Islet of Langerhans (tissue), 1 donor: Measurements from ENCODE around the gene MIER2.
"Not testable (repeated sequence)": the region's sequence is repeated elsewhere in the genome, so short reads cannot be mapped to it uniquely, and the experiment has no call there.

Experiments used
- FAIRE-seq: peaks from one replicate; lab custom pipeline; 2011; peaks lifted over from hg19 to GRCh38; lab: Jason Lieb, UNC

Gene MIER2

GRCh38 chr19:283395-283794, 61.2 kb downstream of the MIER2 start:
- no peak for FAIRE-seq

DNA sequence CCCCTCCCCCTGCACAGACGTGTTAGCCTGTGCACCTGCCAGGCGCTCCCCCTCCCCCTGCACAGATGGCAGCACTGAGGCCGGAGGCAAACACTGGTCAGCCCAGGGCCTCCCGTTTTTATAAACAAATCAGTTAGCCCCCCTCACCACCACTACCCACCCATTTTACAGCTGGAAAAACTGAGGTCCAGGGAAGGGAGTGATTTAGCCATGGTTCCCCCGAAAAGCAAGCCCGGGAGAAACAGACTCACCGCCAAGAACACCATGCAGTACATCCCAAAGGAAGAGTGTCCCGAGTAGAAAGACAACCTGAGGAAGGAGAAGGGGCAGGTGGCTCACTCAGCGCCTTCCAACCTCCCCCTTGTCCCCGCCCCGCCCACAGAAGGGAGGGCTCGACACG, 62.1 kb downstream of the MIER2 start:
- FAIRE-seq, result no peak

GRCh38 chr19:281992-282391, 62.6 kb downstream of the MIER2 start:
- no peak for FAIRE-seq

DNA sequence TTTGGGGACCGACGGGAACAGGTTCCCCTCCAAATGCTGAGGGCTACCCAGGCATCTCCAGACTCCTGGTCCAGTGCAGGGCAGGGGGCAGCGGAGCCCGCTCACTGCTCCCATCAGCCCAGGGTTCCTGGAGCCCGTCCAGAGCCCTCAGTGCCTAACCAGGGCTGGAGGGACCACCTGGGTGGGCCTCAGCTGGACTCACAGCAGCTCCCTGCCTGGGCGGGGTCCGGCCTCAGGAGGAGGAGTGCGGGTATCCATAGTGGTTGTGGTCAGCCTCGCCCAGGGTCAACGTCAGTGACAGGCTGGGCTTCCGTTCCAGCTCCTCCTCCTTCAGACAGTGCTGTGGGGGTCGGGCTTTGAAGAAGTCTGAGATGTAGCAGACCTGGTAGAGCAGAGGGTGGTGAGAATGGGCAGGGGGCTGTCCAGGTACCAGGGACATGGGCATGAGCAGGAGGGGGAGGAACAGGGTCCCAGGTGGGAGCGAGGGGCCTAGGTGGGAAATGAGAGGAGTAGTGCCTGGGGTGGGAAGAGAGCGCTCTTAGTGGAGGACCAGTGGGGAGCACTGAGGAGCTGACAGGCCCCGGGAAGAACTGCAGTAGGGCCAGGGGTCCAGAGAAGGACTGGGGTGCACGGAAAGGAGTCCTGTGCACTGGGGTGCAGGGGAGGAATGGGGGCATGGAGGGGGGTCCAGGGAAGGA, 63.3 kb downstream of the MIER2 start:
- no peak for FAIRE-seq

GRCh38 chr19:280541-281009, 64.0 kb downstream of the MIER2 start:
- FAIRE-seq, result no peak

DNA sequence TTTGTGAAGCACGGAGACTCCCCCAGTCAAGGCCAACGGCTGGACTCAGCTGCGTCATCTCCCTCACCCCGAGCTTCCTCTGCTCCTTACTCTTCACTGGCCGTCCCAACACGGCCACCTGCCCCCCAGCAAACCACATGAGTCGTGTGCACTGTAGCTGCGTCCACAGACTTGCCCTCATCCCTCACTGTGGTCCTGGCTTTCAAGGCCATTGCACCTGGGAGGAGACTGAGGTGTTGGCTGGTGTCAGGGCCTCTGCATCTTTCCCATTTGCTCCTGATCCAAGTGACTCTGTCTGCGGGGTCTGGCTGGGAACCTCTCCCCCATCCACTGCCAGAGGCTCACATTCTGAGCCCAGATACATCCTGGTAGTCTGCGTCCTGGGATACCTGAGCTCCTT, 64.9 kb downstream of the MIER2 start:
- FAIRE-seq, result no peak

DNA sequence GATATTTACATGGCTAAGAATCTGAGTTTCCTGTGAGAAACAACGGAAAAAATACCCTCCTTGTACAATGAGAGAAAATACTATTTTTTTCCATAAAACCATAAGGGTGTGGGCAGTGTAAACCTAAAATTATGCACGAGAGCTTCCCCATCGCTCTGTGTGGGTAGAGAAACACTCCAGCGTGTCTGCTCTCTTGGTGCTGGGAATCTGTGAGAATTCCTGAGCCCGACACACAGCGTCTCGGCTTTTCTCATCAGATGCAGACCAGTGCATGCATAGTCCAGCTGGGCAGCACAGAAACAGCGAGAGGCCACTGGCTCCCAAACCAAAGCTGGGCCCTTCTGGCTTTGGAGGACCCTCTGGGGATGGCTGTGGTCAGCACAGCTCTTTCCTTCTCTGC, 65.4 kb downstream of the MIER2 start:
- FAIRE-seq, result no peak

GRCh38 chr19:277581-278165, 66.9 kb downstream of the MIER2 start:
- FAIRE-seq, result no peak

DNA sequence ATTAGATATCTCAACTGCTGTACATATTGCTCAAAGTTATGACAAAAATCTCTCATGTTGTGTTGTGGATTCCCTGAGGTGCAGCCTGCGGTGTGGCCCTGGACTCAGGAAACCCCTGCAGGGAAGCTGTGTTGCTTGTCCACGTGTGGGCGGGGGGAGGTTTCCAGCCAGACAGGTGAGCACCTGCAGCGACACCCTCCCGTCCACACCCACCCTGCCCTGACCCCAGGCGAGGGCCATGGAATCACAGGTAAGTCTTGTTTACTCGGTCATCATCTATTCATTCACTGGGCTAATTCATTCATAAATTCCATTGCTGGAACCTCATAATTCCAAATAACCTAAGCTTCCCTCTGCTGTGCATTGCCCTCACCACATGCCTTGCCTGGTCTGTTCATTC, 67.5 kb downstream of the MIER2 start:
- FAIRE-seq, result no peak

DNA sequence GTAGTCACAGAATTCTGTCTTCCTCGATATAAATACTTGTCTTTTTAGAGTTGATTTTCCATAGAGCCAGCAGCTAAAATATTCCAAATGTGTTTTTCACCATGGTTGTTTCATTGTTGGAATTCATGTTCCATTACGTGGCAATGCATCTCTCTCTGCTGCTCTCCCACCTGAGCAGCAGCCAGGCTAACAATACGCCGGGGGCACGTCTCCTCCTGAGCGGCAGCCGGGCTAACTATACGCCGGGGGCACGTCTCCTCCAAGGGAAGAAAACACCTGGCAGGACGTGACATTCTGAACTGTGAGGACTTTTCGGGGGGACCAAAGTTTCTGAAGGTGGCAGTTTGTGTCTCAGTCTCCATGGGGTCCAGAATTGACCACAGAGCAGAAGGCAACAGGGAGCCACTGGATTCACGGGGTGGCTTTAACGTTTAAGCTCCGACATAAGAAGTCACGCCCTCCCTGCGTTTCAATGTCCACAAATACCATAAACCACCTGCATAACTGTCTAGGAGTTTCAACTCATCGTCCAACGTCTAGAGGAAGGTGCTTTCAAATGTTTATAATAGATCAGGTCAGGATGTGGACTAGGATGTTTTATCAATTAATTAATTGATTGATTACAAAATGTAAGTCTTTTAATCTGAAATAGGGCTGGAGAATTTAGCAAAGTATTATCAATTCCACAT, 68.5 kb downstream of the MIER2 start:
- FAIRE-seq, result no peak

DNA sequence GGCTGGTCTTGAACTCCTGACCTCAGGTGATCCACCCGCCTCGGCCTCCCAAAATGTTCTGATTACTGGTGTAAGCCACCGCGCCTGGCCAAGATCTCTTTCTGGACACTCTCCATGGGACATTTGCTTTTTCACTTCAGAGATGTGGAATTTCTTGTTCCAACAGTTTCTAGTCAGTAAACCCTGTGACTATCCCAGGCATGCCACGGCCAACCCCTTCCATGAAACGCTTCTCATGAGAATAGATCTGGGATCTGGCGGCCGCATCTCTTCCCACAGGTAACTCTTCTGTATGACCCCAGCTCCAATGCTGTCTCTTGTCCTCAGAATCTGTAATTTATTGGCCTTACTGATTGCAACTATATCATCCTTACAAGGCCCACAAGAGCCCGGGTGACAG, 69.6 kb downstream of the MIER2 start:
- no peak for FAIRE-seq

GRCh38 chr19:273393-273792, 71.2 kb downstream of the MIER2 start:
- FAIRE-seq, result no peak

DNA sequence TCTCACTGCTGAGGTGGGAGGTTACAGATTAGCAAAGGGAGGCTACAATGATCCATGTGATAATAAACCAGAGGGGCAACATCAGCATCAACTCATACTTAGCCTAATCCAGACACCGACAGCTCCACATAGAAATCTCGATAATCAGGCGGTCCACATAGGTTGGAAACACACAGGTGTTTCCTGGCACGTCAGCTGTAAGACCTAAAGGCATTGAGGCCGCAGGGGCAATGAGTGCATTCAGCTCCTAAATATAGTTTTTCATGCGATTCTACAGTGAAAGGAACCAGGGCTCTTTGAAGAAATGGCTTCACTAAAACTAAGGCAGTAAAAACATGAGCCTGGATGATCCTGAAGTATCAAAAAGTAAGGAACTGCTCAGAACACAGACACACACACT, 72.7 kb downstream of the MIER2 start:
- FAIRE-seq, result no peak

- not testable (repeated sequence) for FAIRE-seq
Measured at GRCh38 chr19:270766-271318, 73.8 kb downstream of the MIER2 start.

DNA sequence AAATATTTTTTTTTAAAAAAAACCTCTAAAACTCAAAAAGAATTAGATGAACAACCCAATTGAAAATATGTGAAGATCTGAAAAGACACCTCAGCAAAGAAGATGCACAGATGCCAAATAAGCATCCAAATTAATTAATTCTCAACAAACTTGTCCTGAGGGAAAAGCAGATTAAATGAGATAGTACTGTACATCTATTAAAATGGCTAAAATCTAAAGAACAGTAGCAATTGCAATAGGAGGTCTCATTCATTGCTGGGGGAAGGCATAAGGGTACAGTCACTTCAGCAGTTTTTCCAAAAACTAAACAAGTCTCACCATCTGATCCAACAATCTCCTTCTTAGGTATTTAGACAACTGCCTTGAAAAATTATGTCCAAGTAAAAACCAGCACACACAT, 75.4 kb downstream of the MIER2 start:
- no peak for FAIRE-seq

GRCh38 chr19:262125-262524, 82.5 kb downstream of the MIER2 start:
- FAIRE-seq, result no peak

GRCh38 chr19:256804-257203, 87.8 kb downstream of the MIER2 start:
- not testable (repeated sequence) for FAIRE-seq
